Measurements from ENCODE around the gene ROBO1. TPM values are rescaled to one million over a fixed set of nuclear protein-coding genes. Genes with fewer than 3 reads are reported as not detected.
A peak's percentile ranks its signal among the peaks of the same experiment; 100 is the strongest.

The ROBO1 gene
- total RNA-seq, 1 donor from 2014 or later = 71.7 TPM

- H4K20me1 ChIP-seq (ENCODE audit: insufficient read depth, low read length) = no peaks in the 10 kb centered on the region
- Mint-ChIP-seq H3K27me3 (ENCODE audit: low read depth, unreplicated experiment) (no peaks in the 10 kb centered on the region), H3K9me3 (ENCODE audit: unreplicated experiment) (peaks cover 4% of the 10 kb centered on the region), H3K36me3 (ENCODE audit: low read depth, unreplicated experiment) (no peaks in the 10 kb centered on the region), H3K4me3 (ENCODE audit: unreplicated experiment) (no peak overlapping the region), H3K4me1 (ENCODE audit: low read depth, unreplicated experiment) (peaks cover 18% of the 10 kb centered on the region), H3K27ac (ENCODE audit: unreplicated experiment) (peak overlapping the region; percentile 58)
- no peak overlapping the region for H3K4me2 ChIP-seq (ENCODE audit: low read length)
- H3K79me2 ChIP-seq (ENCODE audit: insufficient read depth, low read length) = no peaks in the 10 kb centered on the region
- DNase-seq (ENCODE audit: low read depth) (no peak), FAIRE-seq (no peak)
- H2AFZ ChIP-seq (ENCODE audit: low read depth, low read length) = no peak overlapping the region
- H3K27ac ChIP-seq (ENCODE audit: low read depth, low read length) = no peak overlapping the region
- no peak overlapping the region for H3K4me3 ChIP-seq (ENCODE audit: insufficient read depth, low read depth, low read length)
- TF ChIP-seq EZH2 (IDR thresholded peaks at IDR 0.05; ENCODE audit: insufficient read depth, low read length) = no peak
- no peak for TF ChIP-seq CTCF (IDR thresholded peaks at IDR 0.05; ENCODE audit: insufficient read depth, low read depth, low read length)
- H3K9ac ChIP-seq (ENCODE audit: low read length) = no peak overlapping the region
- peaks cover 15% of the 10 kb centered on the region for H3K4me1 ChIP-seq (ENCODE audit: insufficient read depth, low read length)
- no peaks in the 10 kb centered on the region for H3K36me3 ChIP-seq (ENCODE audit: insufficient read depth, low read length)
- no peaks in the 10 kb centered on the region for H3K9me3 ChIP-seq (ENCODE audit: insufficient read depth, low read depth, low read length)
- H3K27me3 ChIP-seq (ENCODE audit: insufficient read depth, low read length) = no peaks in the 10 kb centered on the region
These were observed 405.1 kb downstream of the ROBO1 start for GRCh38 chr3:79362571-79363270.

- no peak overlapping the region for H3K27ac Mint-ChIP-seq (ENCODE audit: unreplicated experiment)
- Histone ChIP-seq H3K9ac (ENCODE audit: low read length) (no peak overlapping the region), H3K4me1 (ENCODE audit: insufficient read depth, low read length) (peaks cover 7% of the 10 kb centered on the region), H3K9me3 (ENCODE audit: insufficient read depth, low read depth, low read length) (no peaks in the 10 kb centered on the region), H3K27ac (ENCODE audit: low read depth, low read length) (no peak overlapping the region), H3K4me3 (ENCODE audit: insufficient read depth, low read depth, low read length) (no peak overlapping the region), H3K36me3 (ENCODE audit: insufficient read depth, low read length) (no peaks in the 10 kb centered on the region), H2AFZ (ENCODE audit: low read depth, low read length) (no peak overlapping the region), H4K20me1 (ENCODE audit: insufficient read depth, low read length) (no peaks in the 10 kb centered on the region), H3K27me3 (ENCODE audit: insufficient read depth, low read length) (no peaks in the 10 kb centered on the region), H3K4me2 (ENCODE audit: low read length) (no peak overlapping the region), H3K79me2 (ENCODE audit: insufficient read depth, low read length) (no peaks in the 10 kb centered on the region)
- no peak overlapping the region for H3K4me3 Mint-ChIP-seq (ENCODE audit: unreplicated experiment)
- DNase-seq (ENCODE audit: low read depth) (no peak), FAIRE-seq (no peak)
- TF ChIP-seq EZH2 (IDR thresholded peaks at IDR 0.05; ENCODE audit: insufficient read depth, low read length) (no peak), CTCF (IDR thresholded peaks at IDR 0.05; ENCODE audit: insufficient read depth, low read depth, low read length) (peak; percentile 75)
- peaks cover 4% of the 10 kb centered on the region for H3K9me3 Mint-ChIP-seq (ENCODE audit: unreplicated experiment)
- H3K36me3 Mint-ChIP-seq (ENCODE audit: low read depth, unreplicated experiment) = no peaks in the 10 kb centered on the region
- H3K4me1 Mint-ChIP-seq (ENCODE audit: low read depth, unreplicated experiment) = peaks cover 9% of the 10 kb centered on the region
- no peaks in the 10 kb centered on the region for H3K27me3 Mint-ChIP-seq (ENCODE audit: low read depth, unreplicated experiment)
These were observed 405.9 kb downstream of the ROBO1 start for GRCh38 chr3:79361748-79362378.

GRCh38 chr3:79358327-79358726, 409.5 kb downstream of the ROBO1 start:
- Histone ChIP-seq H3K27ac (ENCODE audit: low read depth, low read length) (no peak overlapping the region), H3K9ac (ENCODE audit: low read length) (no peak overlapping the region), H3K4me3 (ENCODE audit: insufficient read depth, low read depth, low read length) (no peak overlapping the region), H3K27me3 (ENCODE audit: insufficient read depth, low read length) (no peaks in the 10 kb centered on the region), H3K4me1 (ENCODE audit: insufficient read depth, low read length) (no peaks in the 10 kb centered on the region), H3K9me3 (ENCODE audit: insufficient read depth, low read depth, low read length) (no peaks in the 10 kb centered on the region), H4K20me1 (ENCODE audit: insufficient read depth, low read length) (no peaks in the 10 kb centered on the region), H2AFZ (ENCODE audit: low read depth, low read length) (no peak overlapping the region), H3K36me3 (ENCODE audit: insufficient read depth, low read length) (no peaks in the 10 kb centered on the region), H3K79me2 (ENCODE audit: insufficient read depth, low read length) (no peaks in the 10 kb centered on the region), H3K4me2 (ENCODE audit: low read length) (no peak overlapping the region)
- Mint-ChIP-seq H3K27ac (ENCODE audit: unreplicated experiment) (no peak overlapping the region), H3K36me3 (ENCODE audit: low read depth, unreplicated experiment) (no peaks in the 10 kb centered on the region), H3K4me3 (ENCODE audit: unreplicated experiment) (no peak overlapping the region), H3K4me1 (ENCODE audit: low read depth, unreplicated experiment) (no peaks in the 10 kb centered on the region), H3K9me3 (ENCODE audit: unreplicated experiment) (no peaks in the 10 kb centered on the region), H3K27me3 (ENCODE audit: low read depth, unreplicated experiment) (no peaks in the 10 kb centered on the region)
- TF ChIP-seq EZH2 (IDR thresholded peaks at IDR 0.05; ENCODE audit: insufficient read depth, low read length) (no peak), CTCF (IDR thresholded peaks at IDR 0.05; ENCODE audit: insufficient read depth, low read depth, low read length) (no peak)
- no peak for DNase-seq (ENCODE audit: low read depth)
- FAIRE-seq = no peak
